GM12872 (cell line): ENCODE measurements around the gene HP.

Experiments used
- CTCF ChIP-seq: IDR thresholded peaks from 3 replicates; pipeline ENCODE4 v1.5.1; 2011; ENCODE audit warnings: low read depth, mild to moderate bottlenecking, low read length, moderate library complexity; ENCODE audit not compliant: insufficient read depth

HP gene

GRCh38 chr16:72027669-72028378 lies 26.5 kb upstream of the HP start:
- no peak for TF ChIP-seq CTCF

- TF ChIP-seq CTCF: no peak
Measured at GRCh38 chr16:72029567-72030271, 24.6 kb upstream of the HP start.

GRCh38 chr16:72033437-72033836 lies 20.9 kb upstream of the HP start:
- TF ChIP-seq CTCF: no peak

- TF ChIP-seq CTCF: no peak
Measured at GRCh38 chr16:72036098-72036497, 18.2 kb upstream of the HP start.

- no peak for TF ChIP-seq CTCF
Measured at GRCh38 chr16:72042157-72042660, 12.1 kb upstream of the HP start.

GRCh38 chr16:72043058-72043457 lies 11.2 kb upstream of the HP start:
- no peak for TF ChIP-seq CTCF

GRCh38 chr16:72043539-72043938 lies 10.8 kb upstream of the HP start:
- no peak for TF ChIP-seq CTCF
